ENCODE data around the gene PLAA. TPM values are rescaled to one million over a fixed set of nuclear protein-coding genes. Genes with fewer than 3 reads are reported as not detected.
"Not testable (repeated sequence)": the region's sequence is repeated elsewhere in the genome, so short reads cannot be mapped to it uniquely, and the experiment has no call there.

The PLAA gene
- total RNA-seq, 1 donor: 38.1 TPM

- H3K4me3 ChIP-seq (ENCODE audit: low read length): peak within 1 kb of the TSS; percentile 93
- peaks cover 3% of the 10 kb centered on the region for H3K4me1 ChIP-seq (ENCODE audit: insufficient read depth, low read length)
- no peaks in the 10 kb centered on the region for H3K9me3 ChIP-seq (ENCODE audit: low read depth, low read length)
- no peaks in the 10 kb centered on the region for H3K27me3 ChIP-seq (ENCODE audit: insufficient read depth, low read length)
Observed at GRCh38 chr9:26892251-26893029, 54.6 kb downstream of the PLAA start, which contains the start of gene CAAP1. CAAP1 (minus strand) TSS chr9:26892802; CDS start chr9:26892715, 87 bp downstream.

- Histone ChIP-seq H3K4me3 (ENCODE audit: low read length) (peak overlapping the region; percentile 93), H3K4me1 (ENCODE audit: insufficient read depth, low read length) (peaks cover 3% of the 10 kb centered on the region), H3K27me3 (ENCODE audit: insufficient read depth, low read length) (no peaks in the 10 kb centered on the region), H3K9me3 (ENCODE audit: low read depth, low read length) (no peaks in the 10 kb centered on the region)
Observed at GRCh38 chr9:26891726-26892125, 55.3 kb downstream of the PLAA start.

- H3K4me3 ChIP-seq (ENCODE audit: low read length): no peak overlapping the region
- H3K9me3 ChIP-seq (ENCODE audit: low read depth, low read length): no peaks in the 10 kb centered on the region
- H3K4me1 ChIP-seq (ENCODE audit: insufficient read depth, low read length): peaks cover 3% of the 10 kb centered on the region
- H3K27me3 ChIP-seq (ENCODE audit: insufficient read depth, low read length): no peaks in the 10 kb centered on the region
Observed at GRCh38 chr9:26888271-26888670, 58.8 kb downstream of the PLAA start.

- Histone ChIP-seq H3K4me3 (ENCODE audit: low read length) (no peak overlapping the region), H3K27me3 (ENCODE audit: insufficient read depth, low read length) (no peaks in the 10 kb centered on the region), H3K4me1 (ENCODE audit: insufficient read depth, low read length) (no peaks in the 10 kb centered on the region), H3K9me3 (ENCODE audit: low read depth, low read length) (no peaks in the 10 kb centered on the region)
Observed at GRCh38 chr9:26882154-26882553, 64.9 kb downstream of the PLAA start.

DNA sequence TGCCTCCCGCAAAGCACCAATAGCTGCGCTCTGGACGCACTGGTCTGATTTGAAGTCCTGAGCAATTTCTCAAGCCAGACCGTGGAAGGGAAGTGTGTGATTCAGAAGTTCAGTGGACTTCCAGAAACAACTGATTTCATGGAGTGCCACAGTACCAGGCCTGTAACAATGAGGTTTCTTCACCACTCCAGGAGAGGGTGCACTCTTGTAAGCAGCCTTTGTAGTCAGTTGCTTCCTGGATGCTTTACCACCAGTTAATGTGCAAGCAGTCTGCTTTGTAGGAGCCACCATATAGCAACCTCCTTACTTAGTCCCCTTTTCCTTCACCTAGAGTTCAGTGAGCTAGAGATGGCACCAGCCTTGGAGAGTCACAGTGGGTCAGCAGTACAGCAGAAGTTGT lies 66.8 kb downstream of the PLAA start:
- Histone ChIP-seq H3K9me3 (ENCODE audit: low read depth, low read length) (no peaks in the 10 kb centered on the region), H3K27me3 (ENCODE audit: insufficient read depth, low read length) (no peaks in the 10 kb centered on the region), H3K4me1 (ENCODE audit: insufficient read depth, low read length) (no peaks in the 10 kb centered on the region), H3K4me3 (ENCODE audit: low read length) (no peak overlapping the region)

DNA sequence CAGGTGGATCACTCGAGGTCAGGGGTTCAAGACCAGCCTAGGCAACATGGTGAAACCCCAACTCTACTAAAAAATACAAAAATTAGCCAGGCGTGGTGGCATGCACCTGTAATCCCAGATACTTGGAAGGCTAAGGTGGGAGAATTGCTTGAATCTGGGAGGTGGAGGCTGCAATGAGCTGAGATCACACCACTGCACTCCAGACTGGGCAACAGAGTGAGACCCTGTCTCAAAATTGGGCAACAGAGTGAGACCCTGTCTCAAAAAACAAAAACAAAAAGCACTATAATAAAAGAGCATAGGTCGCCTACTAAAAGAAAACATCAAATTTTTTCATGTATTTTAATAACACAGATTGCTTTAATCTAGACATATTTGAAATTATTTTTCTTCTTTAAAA lies 71.9 kb downstream of the PLAA start:
- H3K9me3 ChIP-seq (ENCODE audit: low read depth, low read length); H3K4me3 ChIP-seq (ENCODE audit: low read length); H3K27me3 ChIP-seq (ENCODE audit: insufficient read depth, low read length); H3K4me1 ChIP-seq (ENCODE audit: insufficient read depth, low read length): not testable (repeated sequence)

DNA sequence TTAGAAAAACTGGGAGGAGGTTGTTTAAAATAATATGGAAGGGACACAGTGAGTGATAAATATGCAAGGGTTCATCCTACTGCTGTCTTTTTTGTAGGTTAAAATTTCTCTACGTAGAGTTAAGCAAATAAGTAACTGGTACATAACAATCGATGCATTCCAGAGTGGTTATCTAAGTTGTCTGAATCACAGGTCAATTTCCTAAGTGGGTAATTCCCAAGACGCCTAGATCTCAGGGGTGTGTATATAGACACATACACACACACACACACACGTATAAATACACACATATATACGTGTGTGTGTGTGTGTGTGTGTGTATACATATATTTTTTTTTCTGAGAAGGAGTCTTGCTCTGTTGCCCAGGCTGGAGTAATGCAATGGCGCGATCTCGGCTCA lies 76.8 kb downstream of the PLAA start:
- no peaks in the 10 kb centered on the region for H3K4me1 ChIP-seq (ENCODE audit: insufficient read depth, low read length)
- H3K27me3 ChIP-seq (ENCODE audit: insufficient read depth, low read length): no peaks in the 10 kb centered on the region
- H3K4me3 ChIP-seq (ENCODE audit: low read length): no peak overlapping the region
- no peaks in the 10 kb centered on the region for H3K9me3 ChIP-seq (ENCODE audit: low read depth, low read length)

DNA sequence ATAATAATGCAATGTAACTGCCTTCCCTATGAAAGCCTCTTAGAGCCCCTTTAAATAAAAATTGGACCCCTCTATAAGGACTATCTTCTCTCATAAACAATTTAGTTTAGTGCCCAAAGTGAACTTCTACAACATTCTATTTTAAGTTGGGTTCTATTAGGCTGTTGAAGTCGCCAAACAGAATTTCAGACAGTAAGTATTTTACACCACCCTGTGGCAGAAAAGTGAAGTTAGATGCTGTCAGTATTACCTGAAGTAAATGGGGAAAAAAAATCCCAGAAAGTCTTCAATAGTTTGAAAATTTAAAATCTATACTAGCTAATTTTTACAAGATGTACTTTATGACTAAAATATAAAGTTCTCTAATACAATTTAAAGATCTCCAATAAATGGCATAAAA lies 84.0 kb downstream of the PLAA start:
- Histone ChIP-seq H3K27me3 (ENCODE audit: insufficient read depth, low read length) (no peaks in the 10 kb centered on the region), H3K9me3 (ENCODE audit: low read depth, low read length) (no peaks in the 10 kb centered on the region), H3K4me1 (ENCODE audit: insufficient read depth, low read length) (no peaks in the 10 kb centered on the region), H3K4me3 (ENCODE audit: low read length) (no peak overlapping the region)

- H3K27me3 ChIP-seq (ENCODE audit: insufficient read depth, low read length): no peaks in the 10 kb centered on the region
- no peaks in the 10 kb centered on the region for H3K9me3 ChIP-seq (ENCODE audit: low read depth, low read length)
- no peak overlapping the region for H3K4me3 ChIP-seq (ENCODE audit: low read length)
- H3K4me1 ChIP-seq (ENCODE audit: insufficient read depth, low read length): no peaks in the 10 kb centered on the region
Observed at GRCh38 chr9:26856413-26857032, 90.5 kb downstream of the PLAA start.

Other genes with a start within 250 kb of the PLAA start
- gene CAAP1, start 54.4 kb downstream of the PLAA start, total RNA-seq: 25.5 TPM
- 6.2 TPM for gene IFT74, start 9.2 kb upstream of the PLAA start, total RNA-seq
- gene LRRC19, start 58.4 kb upstream of the PLAA start, total RNA-seq: not detected
- under 0.01 TPM for gene TEK, start 162.0 kb upstream of the PLAA start, total RNA-seq

Measured in mononuclear cell (primary cell).